ENCODE data around the gene ADGRG2.

The ADGRG2 gene, protein sequence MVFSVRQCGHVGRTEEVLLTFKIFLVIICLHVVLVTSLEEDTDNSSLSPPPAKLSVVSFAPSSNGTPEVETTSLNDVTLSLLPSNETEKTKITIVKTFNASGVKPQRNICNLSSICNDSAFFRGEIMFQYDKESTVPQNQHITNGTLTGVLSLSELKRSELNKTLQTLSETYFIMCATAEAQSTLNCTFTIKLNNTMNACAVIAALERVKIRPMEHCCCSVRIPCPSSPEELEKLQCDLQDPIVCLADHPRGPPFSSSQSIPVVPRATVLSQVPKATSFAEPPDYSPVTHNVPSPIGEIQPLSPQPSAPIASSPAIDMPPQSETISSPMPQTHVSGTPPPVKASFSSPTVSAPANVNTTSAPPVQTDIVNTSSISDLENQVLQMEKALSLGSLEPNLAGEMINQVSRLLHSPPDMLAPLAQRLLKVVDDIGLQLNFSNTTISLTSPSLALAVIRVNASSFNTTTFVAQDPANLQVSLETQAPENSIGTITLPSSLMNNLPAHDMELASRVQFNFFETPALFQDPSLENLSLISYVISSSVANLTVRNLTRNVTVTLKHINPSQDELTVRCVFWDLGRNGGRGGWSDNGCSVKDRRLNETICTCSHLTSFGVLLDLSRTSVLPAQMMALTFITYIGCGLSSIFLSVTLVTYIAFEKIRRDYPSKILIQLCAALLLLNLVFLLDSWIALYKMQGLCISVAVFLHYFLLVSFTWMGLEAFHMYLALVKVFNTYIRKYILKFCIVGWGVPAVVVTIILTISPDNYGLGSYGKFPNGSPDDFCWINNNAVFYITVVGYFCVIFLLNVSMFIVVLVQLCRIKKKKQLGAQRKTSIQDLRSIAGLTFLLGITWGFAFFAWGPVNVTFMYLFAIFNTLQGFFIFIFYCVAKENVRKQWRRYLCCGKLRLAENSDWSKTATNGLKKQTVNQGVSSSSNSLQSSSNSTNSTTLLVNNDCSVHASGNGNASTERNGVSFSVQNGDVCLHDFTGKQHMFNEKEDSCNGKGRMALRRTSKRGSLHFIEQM

DNA sequence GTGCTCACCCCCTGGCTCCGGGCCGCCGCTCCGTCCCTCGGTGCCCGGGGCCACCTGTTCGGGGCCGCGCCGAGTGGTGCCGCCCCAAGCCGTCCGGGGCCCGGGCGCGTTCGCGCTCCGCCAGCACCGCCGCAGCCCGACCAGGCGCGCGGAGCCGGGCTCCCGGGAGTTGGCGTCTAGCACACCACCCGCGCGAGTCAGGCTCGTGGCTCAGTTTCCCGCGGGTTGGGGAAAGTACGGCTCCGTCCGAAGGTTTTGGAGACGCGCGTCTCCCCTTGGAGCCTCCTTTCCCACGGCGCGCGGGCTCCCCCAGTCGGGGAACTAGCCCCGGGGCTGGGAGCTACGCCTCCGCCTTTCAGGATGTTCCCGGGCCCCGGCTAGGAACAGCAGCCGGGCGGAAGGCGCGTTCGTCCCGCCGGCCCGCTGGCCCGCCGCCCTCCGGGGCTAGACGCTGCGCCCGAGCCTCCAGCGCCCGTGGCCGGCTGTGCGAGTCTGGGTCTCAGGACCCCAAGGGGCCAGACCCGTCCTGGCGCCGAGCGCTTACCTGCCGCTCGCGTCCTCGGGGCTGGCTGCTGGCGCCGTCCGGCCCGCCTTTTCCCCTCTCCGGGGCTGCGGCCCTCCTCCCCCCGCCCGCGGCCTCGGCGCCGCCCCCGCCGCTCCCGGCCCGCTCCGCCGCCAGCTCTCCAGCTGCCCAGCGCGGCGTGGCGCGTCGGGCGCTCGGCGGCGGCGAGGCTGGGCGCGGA, at the start of gene ADGRG2:
TSS of gene ADGRG2 (minus strand) at position 571 of the 743 bp plus-strand sequence. CDS start 53,634 bp downstream, outside the sequence.
- H3K4me3 Mint-ChIP-seq = no peak within 1 kb of the TSS
- no peaks in the 10 kb centered on the region for H3K4me1 Mint-ChIP-seq
- ATAC-seq (no peak), DNase-seq (no peak)
- no peaks in the 10 kb centered on the region for H3K9me3 Mint-ChIP-seq
- H3K27me3 Mint-ChIP-seq = peaks cover 41% of the 10 kb centered on the region
- no peak within 1 kb of the TSS for H3K27ac Mint-ChIP-seq
- H3K36me3 Mint-ChIP-seq (ENCODE audit: low read depth) = no peaks in the 10 kb centered on the region

DNA sequence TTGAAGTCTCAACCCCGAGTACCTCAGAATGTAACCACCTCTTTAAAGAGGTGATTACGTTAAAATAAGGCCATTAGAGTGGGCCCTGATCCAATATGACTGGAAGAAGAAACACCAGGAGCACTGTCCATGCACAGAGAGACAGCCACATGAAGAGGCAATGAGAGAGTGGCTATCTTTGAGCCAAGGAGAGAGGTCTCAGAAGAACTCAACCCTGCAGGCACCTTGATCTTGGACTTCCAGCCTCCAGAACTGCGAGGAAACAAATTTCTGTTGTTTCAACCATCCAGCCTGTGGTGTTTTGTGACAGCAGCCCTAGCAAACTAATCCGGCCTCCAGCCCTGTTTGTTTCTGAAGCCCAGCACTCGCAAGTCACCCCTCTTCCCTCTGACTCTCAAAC, 46.3 kb upstream of the ADGRG2 start:
- H3K36me3 Mint-ChIP-seq (ENCODE audit: low read depth) = no peaks in the 10 kb centered on the region

DNA sequence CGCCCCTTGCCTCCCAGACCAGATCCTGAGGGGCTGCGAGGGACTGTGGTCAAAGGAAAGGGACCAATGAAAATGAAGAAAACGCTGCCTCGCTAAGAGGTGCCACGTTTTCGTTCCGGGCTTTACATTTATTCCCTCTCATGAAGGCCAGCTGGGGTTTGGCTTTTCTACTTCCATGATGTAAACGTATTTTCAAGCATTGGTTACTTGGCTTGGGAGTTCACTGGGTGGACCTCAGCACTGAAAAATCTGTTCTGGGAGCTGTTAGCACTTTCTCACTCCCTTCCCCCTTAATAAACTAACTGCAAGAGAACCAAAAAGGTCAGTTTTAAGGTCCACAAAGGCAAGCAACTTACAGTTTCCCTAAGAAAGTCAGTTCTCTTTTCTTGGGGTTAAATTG, 40.6 kb upstream of the ADGRG2 start:
- no peak overlapping the region for H3K4me3 Mint-ChIP-seq

More for the DNA sequence above, 46.3 kb upstream of the ADGRG2 start:
- H3K27me3 Mint-ChIP-seq = no peaks in the 10 kb centered on the region
- DNase-seq (no peak), ATAC-seq (no peak)
- H3K4me1 Mint-ChIP-seq = no peaks in the 10 kb centered on the region
- H3K27ac Mint-ChIP-seq = no peak overlapping the region
- H3K4me3 Mint-ChIP-seq = no peak overlapping the region
- no peaks in the 10 kb centered on the region for H3K9me3 Mint-ChIP-seq

DNA sequence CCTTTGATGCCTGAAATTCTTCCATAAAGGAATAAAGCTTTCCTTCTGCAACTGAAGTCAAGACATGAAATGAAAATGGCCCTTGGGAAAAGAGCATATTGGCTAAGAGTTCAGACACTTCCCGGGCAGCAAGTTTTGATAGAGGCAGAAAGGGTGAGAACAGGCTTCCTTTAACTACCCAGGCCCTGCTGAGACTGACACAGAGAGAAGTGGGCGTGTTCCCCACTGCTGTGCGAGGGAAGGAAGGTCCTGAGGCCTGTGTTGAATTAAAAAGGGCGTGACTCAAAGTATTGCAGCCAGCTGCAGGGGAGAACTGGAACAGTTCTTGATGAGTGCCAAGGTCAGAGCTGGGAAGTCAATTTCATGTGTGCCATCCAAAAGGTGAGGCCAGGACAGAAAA, 33.9 kb upstream of the ADGRG2 start:
- Mint-ChIP-seq H3K36me3 (ENCODE audit: low read depth) (no peaks in the 10 kb centered on the region), H3K27ac (no peak overlapping the region), H3K27me3 (peaks cover 4% of the 10 kb centered on the region), H3K4me3 (no peak overlapping the region), H3K9me3 (no peaks in the 10 kb centered on the region), H3K4me1 (no peaks in the 10 kb centered on the region)
- ATAC-seq (no peak), DNase-seq (no peak)

More for the DNA sequence above, 40.6 kb upstream of the ADGRG2 start:
- Mint-ChIP-seq H3K4me1 (no peaks in the 10 kb centered on the region), H3K36me3 (ENCODE audit: low read depth) (no peaks in the 10 kb centered on the region), H3K9me3 (no peaks in the 10 kb centered on the region), H3K27ac (no peak overlapping the region), H3K27me3 (no peaks in the 10 kb centered on the region)
- DNase-seq (no peak), ATAC-seq (no peak)

DNA sequence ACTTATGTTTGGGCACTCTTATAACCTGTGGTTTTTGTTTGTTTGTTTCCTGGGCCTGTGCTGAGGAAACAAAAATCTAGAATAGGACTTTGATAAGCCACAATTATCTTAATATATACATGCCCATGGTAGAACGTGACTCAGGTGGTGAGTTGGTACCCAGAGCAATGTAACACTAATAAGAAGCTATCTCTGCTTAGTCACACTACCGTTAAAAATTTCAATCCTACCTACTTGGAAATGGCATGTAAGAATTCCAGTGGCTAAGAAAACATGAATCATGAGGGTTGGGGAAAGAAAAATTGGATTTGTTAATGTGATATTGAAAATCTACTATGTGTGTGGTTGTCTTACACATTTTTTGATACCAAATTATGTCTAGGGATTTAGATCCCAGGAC, 30.5 kb upstream of the ADGRG2 start:
- no peak for DNase-seq
- H3K4me1 Mint-ChIP-seq = no peaks in the 10 kb centered on the region
- H3K27ac Mint-ChIP-seq = no peak overlapping the region
- peaks cover 5% of the 10 kb centered on the region for H3K27me3 Mint-ChIP-seq
- ATAC-seq = no peak
- no peaks in the 10 kb centered on the region for H3K9me3 Mint-ChIP-seq
- H3K4me3 Mint-ChIP-seq = no peak overlapping the region
- H3K36me3 Mint-ChIP-seq (ENCODE audit: low read depth) = no peaks in the 10 kb centered on the region

DNA sequence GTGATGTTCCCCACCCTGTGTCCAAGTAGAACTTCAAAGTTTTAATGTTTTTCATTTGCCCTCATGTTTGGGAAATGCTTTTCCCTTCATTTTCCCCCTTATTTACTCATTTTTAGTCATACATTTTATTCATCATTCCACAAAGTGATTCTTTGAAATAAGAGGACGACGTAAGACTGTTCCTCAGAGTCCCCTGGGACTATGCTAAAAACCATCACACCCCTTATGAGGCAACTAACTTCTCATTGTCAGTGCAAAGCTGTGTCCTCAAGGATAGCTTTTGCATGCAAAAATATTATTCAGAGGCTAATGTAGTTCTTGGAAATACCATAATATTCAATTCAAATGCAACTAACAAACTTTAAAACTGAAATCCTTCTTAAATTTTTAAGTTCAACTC, 14.8 kb upstream of the ADGRG2 start:
- DNase-seq (no peak), ATAC-seq (no peak)
- Mint-ChIP-seq H3K36me3 (ENCODE audit: low read depth) (no peaks in the 10 kb centered on the region), H3K4me3 (no peak overlapping the region), H3K4me1 (no peaks in the 10 kb centered on the region), H3K27ac (no peak overlapping the region), H3K27me3 (peaks cover 6% of the 10 kb centered on the region), H3K9me3 (no peaks in the 10 kb centered on the region)

DNA sequence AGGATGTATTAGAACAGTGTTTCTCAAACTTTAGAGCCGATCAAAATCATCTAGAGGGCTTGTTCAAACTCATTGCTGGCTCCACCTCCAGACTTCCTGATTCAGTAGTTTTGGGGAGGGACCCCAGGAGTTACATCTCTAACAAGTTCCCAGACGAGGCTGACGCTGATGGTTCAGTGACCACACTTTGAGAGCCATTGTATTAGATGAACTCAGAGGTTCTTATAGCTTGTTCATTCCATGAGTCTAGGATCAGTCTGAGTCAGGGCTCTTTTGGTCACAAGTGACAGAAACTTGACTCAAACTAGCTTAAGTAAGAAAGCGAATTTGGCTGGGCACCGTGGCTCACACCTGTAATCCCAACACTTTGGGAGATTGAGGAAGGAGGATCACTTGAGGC, 11.5 kb upstream of the ADGRG2 start:
- no peak for DNase-seq
- Mint-ChIP-seq H3K36me3 (ENCODE audit: low read depth) (no peaks in the 10 kb centered on the region), H3K27ac (no peak overlapping the region), H3K4me1 (no peaks in the 10 kb centered on the region), H3K4me3 (no peak overlapping the region), H3K27me3 (peaks cover 2% of the 10 kb centered on the region), H3K9me3 (no peaks in the 10 kb centered on the region)
- ATAC-seq = no peak

DNA sequence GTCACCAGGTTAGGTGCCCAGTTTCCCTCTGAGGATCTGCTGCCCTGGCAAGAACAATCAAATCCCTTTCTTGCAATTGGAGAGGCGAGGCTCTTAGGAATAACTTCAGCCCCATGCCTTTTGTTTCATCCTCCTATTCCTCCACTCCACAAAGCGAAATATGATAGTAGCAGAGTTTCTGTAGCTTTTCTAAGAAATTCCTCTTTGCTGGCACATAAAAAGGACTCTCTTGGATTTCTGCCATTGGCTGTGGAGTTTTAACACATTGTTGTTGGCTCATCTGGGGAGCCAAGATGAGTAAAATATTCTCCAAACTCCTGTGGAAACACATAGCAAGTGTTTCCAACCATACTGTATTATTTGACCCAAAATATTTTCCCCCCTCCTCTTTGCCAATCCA, 11.0 kb upstream of the ADGRG2 start:
- ATAC-seq (no peak), DNase-seq (no peak)
- Mint-ChIP-seq H3K4me3 (no peak overlapping the region), H3K36me3 (ENCODE audit: low read depth) (no peaks in the 10 kb centered on the region), H3K27me3 (peaks cover 2% of the 10 kb centered on the region), H3K9me3 (no peaks in the 10 kb centered on the region), H3K4me1 (no peaks in the 10 kb centered on the region), H3K27ac (no peak overlapping the region)

DNA sequence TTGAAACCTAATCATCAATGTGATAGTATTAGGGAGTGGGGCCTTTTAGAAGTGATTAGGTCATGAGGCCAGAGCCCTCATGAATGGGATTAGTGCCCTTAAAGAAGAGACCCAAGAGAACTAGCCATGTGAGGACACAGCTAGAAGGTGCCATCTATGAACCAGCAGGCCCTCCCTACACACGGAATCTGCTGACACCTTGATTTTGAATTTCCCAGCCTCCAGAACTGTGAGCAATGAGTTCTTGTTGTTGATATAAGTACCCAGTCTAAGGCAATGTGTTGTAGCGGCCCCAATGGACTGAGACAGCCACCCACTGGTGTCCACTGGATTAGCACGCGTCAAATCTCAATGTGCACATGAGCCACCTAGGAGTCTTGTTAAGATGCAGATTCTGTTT, 8.4 kb upstream of the ADGRG2 start:
- H3K4me1 Mint-ChIP-seq = no peaks in the 10 kb centered on the region
- ATAC-seq (no peak), DNase-seq (no peak)

DNA sequence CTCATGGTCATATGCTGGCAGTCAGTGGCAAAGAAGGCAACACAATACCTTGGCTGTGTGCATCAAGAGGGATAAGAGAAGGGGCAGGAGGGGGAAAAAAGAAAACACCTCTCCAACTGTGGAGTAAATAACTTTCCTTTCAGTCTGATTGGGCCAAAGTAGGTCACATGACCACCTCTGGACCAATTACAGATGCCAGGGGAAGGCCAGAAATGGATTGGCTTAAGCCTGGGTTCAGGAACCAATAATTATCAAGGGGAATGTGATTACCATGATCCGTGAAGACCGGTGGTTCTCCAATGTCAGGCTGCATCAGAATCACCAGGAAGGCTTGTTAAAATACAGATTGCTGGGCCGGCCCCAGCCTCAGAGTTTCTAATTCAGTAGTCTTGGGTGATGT, 7.4 kb upstream of the ADGRG2 start:
- Mint-ChIP-seq H3K27ac (no peak overlapping the region), H3K36me3 (ENCODE audit: low read depth) (no peaks in the 10 kb centered on the region)

More for the DNA sequence above, 8.4 kb upstream of the ADGRG2 start:
- Mint-ChIP-seq H3K9me3 (no peaks in the 10 kb centered on the region), H3K4me3 (no peak overlapping the region), H3K36me3 (ENCODE audit: low read depth) (no peaks in the 10 kb centered on the region), H3K27me3 (peaks cover 2% of the 10 kb centered on the region), H3K27ac (no peak overlapping the region)

DNA sequence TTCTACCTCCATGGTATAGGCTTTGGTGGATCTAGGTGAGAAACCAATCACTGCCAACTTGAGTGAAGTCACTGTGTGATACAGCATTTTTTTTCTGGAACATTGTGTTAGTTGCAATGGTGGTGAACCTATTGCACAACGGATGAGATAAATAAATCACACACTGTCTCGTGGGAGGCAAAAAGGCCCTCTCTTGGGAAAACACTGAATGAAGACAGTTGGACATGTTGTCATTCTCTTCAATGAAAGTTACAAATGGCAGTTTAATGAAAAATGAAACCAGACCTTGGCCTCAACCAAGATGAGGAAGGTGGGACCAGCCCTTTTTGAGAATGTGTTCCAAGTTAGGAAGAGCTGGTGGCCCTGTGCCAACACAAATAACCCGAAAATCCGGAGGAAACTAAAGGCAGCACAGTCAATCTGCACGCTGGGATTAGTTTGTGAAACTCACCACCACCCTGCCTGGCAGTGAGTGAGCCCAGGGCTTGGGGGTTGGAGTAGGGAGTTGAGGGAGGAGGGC, 5.4 kb upstream of the ADGRG2 start:
- H3K27ac Mint-ChIP-seq = no peak overlapping the region
- H3K27me3 Mint-ChIP-seq = peaks cover 19% of the 10 kb centered on the region
- no peak overlapping the region for H3K4me3 Mint-ChIP-seq
- H3K36me3 Mint-ChIP-seq (ENCODE audit: low read depth) = no peaks in the 10 kb centered on the region
- H3K4me1 Mint-ChIP-seq = no peaks in the 10 kb centered on the region
- H3K9me3 Mint-ChIP-seq = no peaks in the 10 kb centered on the region
- ATAC-seq (no peak), DNase-seq (no peak)

More for the DNA sequence above, 7.4 kb upstream of the ADGRG2 start:
- no peak for DNase-seq
- no peaks in the 10 kb centered on the region for H3K9me3 Mint-ChIP-seq
- ATAC-seq = no peak
- peaks cover 6% of the 10 kb centered on the region for H3K27me3 Mint-ChIP-seq
- H3K4me1 Mint-ChIP-seq = no peaks in the 10 kb centered on the region
- no peak overlapping the region for H3K4me3 Mint-ChIP-seq

DNA sequence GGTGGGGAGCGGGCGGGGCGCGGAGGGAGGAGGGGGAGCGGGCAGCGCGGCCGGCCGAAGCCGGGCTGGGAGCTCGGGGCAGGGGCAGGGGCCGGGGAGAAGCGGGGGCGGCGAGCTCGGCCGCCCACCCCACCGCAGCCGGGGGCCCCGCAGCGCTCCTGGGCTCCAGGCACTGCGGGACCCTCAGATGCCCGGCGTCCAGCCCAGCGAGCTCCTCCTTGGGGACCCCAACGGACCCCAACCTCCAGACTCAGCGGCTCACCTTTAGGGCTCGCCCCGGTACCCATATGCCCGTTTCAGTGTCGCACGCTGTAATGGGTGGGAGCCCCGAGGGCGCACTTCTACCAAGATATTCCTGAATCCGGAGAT, 357 bp upstream of the ADGRG2 start:
- Mint-ChIP-seq H3K4me3 (no peak overlapping the region), H3K27me3 (peaks cover 41% of the 10 kb centered on the region), H3K4me1 (no peaks in the 10 kb centered on the region), H3K9me3 (no peaks in the 10 kb centered on the region), H3K27ac (no peak overlapping the region), H3K36me3 (ENCODE audit: low read depth) (no peaks in the 10 kb centered on the region)
- ATAC-seq (no peak), DNase-seq (no peak)

DNA sequence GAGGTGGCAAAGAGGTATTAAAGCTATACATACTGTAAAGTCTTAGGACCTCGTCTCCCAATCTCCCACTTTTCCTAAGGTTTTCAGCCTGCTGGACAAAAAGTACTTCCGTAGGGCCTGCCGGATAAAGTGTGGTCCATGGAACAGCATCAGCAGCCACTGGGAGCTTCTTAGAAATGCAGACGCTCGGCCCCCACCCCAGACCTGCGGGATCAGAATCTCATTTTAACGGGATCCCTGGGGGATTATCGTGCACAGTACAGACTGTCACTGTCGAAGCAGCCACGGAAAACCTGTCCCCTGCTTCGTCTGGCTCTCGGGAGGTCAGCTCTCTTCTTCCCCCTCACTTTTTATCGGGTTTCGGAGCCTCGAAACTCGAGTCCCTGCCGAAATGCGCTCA, 802 bp downstream of the ADGRG2 start:
- Mint-ChIP-seq H3K4me1 (no peaks in the 10 kb centered on the region), H3K27me3 (peaks cover 41% of the 10 kb centered on the region), H3K4me3 (no peak overlapping the region), H3K9me3 (no peaks in the 10 kb centered on the region), H3K36me3 (ENCODE audit: low read depth) (no peaks in the 10 kb centered on the region), H3K27ac (no peak overlapping the region)
- no peak for ATAC-seq
- no peak for DNase-seq

DNA sequence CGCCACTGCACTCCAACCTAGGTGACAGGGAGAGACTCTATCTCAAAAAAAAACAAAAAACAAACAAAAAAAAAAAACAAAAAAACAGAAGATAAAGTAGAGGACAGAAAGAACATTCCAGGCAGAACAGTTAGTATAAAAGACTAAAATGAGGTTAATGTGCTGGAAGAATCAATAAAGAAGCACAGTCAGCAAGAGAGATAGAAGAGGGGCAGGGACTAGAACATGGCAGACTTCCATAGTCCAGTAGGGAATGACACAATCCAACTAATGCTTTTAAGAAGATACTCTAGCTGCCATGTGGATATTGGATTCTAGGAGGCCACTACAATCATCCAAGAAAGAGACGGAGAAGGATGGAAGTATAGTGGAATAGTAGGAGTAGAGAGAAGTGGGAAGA, 11.6 kb downstream of the ADGRG2 start:
- H3K27ac Mint-ChIP-seq = no peak overlapping the region

More for the DNA sequence above, 11.6 kb downstream of the ADGRG2 start:
- no peak for ATAC-seq
- Mint-ChIP-seq H3K4me1 (no peaks in the 10 kb centered on the region), H3K4me3 (no peak overlapping the region), H3K27me3 (peaks cover 10% of the 10 kb centered on the region), H3K36me3 (ENCODE audit: low read depth) (no peaks in the 10 kb centered on the region), H3K9me3 (no peaks in the 10 kb centered on the region)
- no peak for DNase-seq

Measured in activated naive CD8-positive, alpha-beta T cell treated with anti-CD3 and anti-CD28 coated beads, Interleukin-2, amount 50 U/mL, for 24 hours (primary cell).